Measurements from ENCODE around the gene RANBP1. TPM values are rescaled to one million over a fixed set of nuclear protein-coding genes. Genes with fewer than 3 reads are reported as not detected.

RANBP1 gene
- total and polyA plus RNA-seq, 8 donors = 63.7 to 184 (median 147) TPM

DNA sequence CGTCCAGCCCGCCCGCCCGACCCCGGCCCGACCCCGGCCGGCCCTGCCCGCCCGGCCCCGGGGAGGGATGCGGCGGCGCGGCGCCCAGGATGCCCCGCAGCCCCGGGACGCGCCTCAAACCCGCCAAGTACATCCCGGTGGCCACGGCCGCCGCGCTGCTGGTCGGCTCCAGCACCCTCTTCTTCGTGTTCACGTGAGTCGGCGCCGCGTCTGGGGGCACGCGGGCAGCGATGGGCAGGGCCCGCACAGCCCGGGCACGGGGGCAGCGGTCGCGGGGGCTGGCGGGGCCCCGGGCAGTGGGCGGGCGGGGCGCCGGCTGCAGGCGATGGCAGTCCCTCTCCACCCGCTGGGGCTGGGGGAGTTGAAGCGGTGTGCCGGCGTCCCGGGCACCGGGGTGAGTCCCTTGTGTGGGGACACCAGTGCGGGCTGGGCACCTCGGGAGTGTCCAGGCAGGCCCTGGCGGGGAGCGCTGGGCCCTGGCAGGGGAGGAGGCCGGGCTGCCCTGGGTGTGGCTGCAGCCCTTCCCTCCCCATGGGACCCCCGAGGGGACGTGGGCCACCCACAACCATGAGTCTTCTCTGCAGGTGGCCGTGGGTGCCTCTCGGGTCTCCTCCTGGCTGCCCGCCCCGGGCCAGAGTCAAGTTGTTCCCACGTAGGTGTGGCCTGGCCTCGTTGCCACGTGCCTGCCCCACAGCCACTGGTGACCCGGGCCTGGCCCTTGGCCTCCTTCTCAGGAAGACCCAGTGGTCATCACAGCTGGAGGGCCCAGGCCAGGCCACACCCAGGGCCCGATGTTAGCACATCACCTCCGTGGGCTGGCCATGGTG, 16.2 kb downstream of the RANBP1 start:
- peak; percentile 1 for ATAC-seq
- H3K27me3 ChIP-seq = no peaks in the 10 kb centered on the region
- intact Hi-C loops (cut with DNase I) = no loop called here

DNA sequence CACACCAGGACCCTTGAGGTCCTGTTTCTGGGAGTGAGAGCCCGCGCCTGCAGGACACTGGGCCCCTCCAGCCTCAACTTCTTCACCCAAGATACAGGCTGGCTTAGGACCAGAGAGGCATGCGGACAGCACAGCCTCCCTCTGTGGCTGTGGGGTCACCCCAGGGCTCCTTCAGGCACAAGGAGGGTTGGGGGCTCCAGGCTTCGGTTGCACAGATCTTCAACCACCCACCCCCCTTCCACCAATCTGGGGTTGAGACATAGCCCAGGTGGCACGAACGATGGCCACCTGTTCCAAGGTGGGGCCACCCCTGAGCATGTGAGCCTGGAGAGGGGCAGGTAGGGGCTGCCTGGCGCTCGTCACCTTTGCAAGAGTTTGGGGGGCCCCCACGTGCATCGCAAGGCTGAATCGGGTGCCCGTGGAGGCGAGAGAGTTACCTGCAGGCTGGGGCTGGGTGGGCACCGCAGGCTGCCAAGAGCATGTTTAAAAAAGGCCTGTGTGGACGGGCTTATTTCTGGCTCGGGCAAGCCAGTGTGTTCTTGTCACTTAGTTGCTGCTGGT, 16.9 kb downstream of the RANBP1 start:
- no peaks in the 10 kb centered on the region for H3K9me3 ChIP-seq
- peaks cover 0 to 4% of the 10 kb centered on the region in 2 donors for H3K36me3 ChIP-seq
- no peak overlapping the region for H3K27ac ChIP-seq
- H3K27me3 ChIP-seq = no peaks in the 10 kb centered on the region
- TF ChIP-seq, protein P1, sequence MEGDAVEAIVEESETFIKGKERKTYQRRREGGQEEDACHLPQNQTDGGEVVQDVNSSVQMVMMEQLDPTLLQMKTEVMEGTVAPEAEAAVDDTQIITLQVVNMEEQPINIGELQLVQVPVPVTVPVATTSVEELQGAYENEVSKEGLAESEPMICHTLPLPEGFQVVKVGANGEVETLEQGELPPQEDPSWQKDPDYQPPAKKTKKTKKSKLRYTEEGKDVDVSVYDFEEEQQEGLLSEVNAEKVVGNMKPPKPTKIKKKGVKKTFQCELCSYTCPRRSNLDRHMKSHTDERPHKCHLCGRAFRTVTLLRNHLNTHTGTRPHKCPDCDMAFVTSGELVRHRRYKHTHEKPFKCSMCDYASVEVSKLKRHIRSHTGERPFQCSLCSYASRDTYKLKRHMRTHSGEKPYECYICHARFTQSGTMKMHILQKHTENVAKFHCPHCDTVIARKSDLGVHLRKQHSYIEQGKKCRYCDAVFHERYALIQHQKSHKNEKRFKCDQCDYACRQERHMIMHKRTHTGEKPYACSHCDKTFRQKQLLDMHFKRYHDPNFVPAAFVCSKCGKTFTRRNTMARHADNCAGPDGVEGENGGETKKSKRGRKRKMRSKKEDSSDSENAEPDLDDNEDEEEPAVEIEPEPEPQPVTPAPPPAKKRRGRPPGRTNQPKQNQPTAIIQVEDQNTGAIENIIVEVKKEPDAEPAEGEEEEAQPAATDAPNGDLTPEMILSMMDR (IDR thresholded peaks at IDR 0.05) = no peak
- H3K4me3 ChIP-seq = peak overlapping the region; percentile 82 to 94
- DNase-seq = no peak
- no peak for ATAC-seq
- H3K4me1 ChIP-seq = peaks cover 22 to 58% of the 10 kb centered on the region in 2 donors
- intact Hi-C loops (cut with DNase I) = no loop called here

More for the DNA sequence above, 16.2 kb downstream of the RANBP1 start:
- Histone ChIP-seq H3K4me3 (peak overlapping the region; percentile 82 to 94), H3K27ac (peak overlapping the region in 1 of 2 donors; percentile 64), H3K4me1 (peaks cover 15 to 52% of the 10 kb centered on the region in 2 donors), H3K36me3 (peaks cover 0 to 11% of the 10 kb centered on the region in 2 donors), H3K9me3 (no peaks in the 10 kb centered on the region)
- TF ChIP-seq, protein P1 (IDR thresholded peaks at IDR 0.05) = no peak
- DNase-seq = peak in 2 of 4 donors; percentile 51 to 85

DNA sequence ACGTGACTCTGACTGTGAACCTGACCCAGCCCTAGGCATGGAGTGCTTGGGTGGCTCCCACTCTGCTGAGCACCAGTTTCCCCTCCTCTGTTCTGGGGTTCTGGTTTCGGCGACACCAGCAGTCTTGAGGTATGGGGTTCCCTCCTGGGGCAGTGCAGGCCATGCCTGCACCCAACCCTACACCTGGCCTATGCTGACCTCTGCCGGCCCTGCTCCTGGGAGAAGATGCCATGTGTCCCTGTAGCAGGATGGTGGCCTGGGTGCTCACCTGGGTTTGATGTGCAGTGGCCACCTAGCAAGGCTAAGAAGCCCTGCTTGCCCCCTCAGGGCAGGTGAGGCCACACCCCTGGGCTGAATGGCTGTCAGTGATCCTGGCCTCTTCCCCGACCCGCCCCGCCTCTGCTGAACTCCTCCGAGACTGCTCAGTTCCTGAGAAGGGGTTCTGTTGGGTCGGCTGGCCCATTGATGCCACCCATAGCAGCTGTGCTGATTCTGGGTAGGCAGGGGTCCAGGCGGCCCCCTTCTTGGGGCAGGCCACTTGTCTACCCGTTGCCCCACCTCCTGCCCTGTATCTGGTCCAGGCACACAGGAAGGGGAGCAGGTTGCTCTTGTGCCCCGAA, 18.1 kb downstream of the RANBP1 start:
- TF ChIP-seq, protein P1 (IDR thresholded peaks at IDR 0.05) = no peak
- ATAC-seq = no peak
- intact Hi-C loops (cut with DNase I) = no loop called here
- H3K36me3 ChIP-seq = no peaks in the 10 kb centered on the region
- H3K9me3 ChIP-seq = no peaks in the 10 kb centered on the region
- peaks cover 25 to 63% of the 10 kb centered on the region in 2 donors for H3K4me1 ChIP-seq
- no peak overlapping the region for H3K4me3 ChIP-seq
- no peaks in the 10 kb centered on the region for H3K27me3 ChIP-seq
- DNase-seq = no peak
- H3K27ac ChIP-seq = no peak overlapping the region

DNA sequence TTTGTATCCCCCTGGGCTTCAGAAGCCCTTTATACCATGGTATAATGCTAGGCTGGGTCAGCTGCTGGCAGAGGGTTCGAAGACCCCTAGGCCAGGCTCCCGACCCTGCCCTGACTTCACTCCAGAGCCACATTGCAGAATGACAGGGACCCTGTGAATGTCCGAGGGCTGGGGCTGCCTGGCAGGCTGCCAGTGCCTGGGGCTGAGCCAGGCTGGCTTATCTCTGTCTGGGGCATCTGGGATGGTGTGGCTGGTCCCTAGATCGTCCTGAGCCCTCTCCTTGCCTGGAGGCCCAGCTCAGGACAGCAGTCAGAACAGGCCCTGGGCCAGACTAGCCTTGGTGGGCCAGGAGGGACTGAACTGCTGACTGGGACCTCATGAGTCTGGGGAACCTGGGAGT, 19.4 kb downstream of the RANBP1 start:
- intact Hi-C loops (cut with DNase I) = no loop called here
- H3K4me3 ChIP-seq = no peak overlapping the region
- TF ChIP-seq, protein P1 (IDR thresholded peaks at IDR 0.05) = no peak
- H3K4me1 ChIP-seq = peaks cover 25 to 57% of the 10 kb centered on the region in 2 donors
- peaks cover 0 to 11% of the 10 kb centered on the region in 2 donors for H3K36me3 ChIP-seq
- H3K9me3 ChIP-seq = no peaks in the 10 kb centered on the region
- no peak overlapping the region for H3K27ac ChIP-seq
- H3K27me3 ChIP-seq = no peaks in the 10 kb centered on the region
- ATAC-seq (no peak), DNase-seq (no peak)

Measured in left lung (tissue), 10 donors.